NT2/D1 (cell line): Measurements from ENCODE around the gene BEND6.

Experiments used
- YY1 ChIP-seq: IDR thresholded peaks from 2 replicates; pipeline ENCODE4 v1.6.1; 2011; ENCODE audit not compliant: insufficient read length, insufficient read depth
- ZNF274 ChIP-seq: IDR thresholded peaks from 2 replicates; pipeline ENCODE4 v1.6.1; 2011; ENCODE audit warnings: mild to moderate bottlenecking, low read depth, low read length

GRCh38 chr6:56909115-56909907 is 45.6 kb upstream of the BEND6 start:
- TF ChIP-seq YY1 (no peak), ZNF274 (no peak)
